NCI-H345 (cell line): Measurements from ENCODE around the gene NDUFS8.
"Not testable (repeated sequence)": the region's sequence is repeated elsewhere in the genome, so short reads cannot be mapped to it uniquely, and the experiment has no call there.

Source experiments
- DNase-seq: peaks from one replicate; lab custom pipeline; 2025; lab: John Stamatoyannopoulos, UW

The NDUFS8 gene

DNA sequence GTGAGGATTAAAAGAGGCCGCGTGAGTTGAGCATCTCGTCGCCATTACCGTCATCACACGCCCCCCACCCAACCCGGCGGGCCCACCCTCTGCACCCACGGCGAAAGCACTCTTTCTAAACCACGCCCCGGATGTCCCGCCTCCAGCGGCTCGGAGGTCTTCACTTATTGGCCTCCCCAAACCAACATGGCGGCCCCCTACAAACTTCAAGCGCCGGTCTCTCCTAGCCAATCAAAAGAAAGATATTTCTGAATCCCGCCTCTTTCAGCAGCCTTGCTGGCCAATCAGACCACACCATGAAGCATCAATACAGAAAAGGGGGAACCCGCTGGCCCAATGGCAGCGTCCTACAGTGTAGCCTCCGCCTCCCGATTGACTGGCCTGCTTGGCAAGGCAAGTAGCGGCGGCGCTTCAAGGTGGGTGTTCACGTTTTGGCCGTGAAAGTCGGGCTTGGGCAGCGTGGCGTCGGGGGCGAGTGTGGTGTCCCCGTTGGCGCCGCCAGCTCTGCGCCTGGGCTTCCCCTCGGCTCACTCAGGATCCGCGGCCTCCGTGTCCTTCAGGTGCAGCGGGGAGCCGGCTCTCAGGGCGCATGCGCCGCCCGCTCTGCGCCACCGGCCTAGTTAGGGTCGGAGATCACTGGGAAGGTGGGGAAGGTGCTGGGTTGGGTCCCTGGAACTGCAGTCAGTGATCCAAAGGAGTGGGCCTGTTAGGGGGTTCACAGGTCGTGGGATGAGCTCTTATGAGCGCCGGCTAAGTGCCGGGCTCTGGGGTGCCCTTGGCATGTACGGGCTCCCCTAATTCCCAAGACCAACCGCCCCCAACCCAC lies at the start of gene NDUFS8:
Gene NDUFS8 (plus strand): TSS at position 364 of the 826 bp plus-strand sequence. CDS start 1,471 bp downstream, outside the sequence.
- DNase-seq, result peak; percentile 99

DNA sequence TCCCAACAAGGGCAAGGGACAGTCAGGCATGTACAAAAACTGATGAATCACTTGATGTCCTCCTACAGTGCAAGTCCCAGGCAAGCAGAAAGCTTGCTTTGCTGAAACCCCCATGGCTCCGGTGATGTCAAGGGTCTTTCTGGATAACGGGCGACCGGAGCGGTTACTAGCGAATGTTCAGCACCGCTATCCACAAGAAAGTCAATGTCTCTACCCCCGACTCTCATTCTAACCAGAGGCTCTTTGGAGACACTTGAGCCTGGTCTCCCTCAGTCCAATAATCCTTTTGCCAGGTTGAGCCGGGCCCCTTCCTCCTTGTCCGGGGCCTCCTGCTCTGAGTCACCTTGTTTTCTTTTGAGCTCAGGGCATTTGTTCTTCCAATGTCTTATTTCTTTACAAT lies 49.3 kb upstream of the NDUFS8 start:
- not testable (repeated sequence) for DNase-seq

DNA sequence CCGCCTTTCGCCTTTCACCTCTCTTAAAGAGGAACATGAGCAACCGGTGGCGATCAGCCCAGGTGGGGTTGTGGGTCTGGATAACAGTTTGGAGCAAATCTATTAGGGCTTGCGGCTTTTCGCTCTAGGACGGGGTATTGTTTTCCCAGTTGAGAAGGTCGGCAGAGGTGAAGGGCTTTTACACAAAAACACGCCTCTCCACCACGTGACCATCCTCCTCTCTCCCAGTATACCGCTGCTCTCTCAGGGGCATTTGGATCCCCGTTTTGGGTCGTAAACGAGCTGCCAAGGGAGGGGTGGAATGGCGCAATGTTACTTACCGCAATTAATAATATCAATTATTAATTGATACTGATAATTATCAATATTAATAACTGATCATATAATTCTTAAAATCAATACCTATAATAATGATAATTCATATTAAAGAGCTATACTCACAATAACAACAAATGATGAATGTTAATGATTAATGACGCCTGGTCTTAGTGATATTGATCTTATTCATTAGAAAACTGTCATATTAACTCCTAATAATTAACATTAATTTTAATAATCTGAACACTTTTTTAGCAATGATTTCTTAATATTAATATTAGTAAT lies 48.1 kb upstream of the NDUFS8 start:
- DNase-seq, result not testable (repeated sequence)

DNA sequence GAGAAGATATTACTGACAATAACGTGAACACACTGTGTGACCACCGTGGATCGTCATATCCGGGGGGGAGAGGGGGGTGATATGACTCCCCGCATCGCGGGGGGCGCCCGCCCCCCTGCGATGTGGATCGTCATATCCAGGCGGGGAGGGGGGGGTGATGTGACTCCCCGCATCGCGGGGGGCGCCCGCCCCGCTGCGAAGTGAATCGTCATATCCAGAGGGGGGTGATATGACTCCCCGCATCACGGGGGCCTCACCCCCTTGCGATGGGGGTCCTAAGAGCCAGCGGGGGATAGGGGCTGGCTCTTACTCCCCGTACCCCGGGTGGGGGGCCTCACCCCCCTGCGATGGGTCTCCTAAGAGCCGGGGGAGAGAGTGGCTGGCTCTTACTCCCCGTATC lies 46.5 kb upstream of the NDUFS8 start:
- peak; percentile 3 for DNase-seq

GRCh38 chr11:67985302-67985701 lies 45.2 kb upstream of the NDUFS8 start:
- DNase-seq, result not testable (repeated sequence)

GRCh38 chr11:67990546-67991346 lies 39.7 kb upstream of the NDUFS8 start:
- DNase-seq, result not testable (repeated sequence)

DNA sequence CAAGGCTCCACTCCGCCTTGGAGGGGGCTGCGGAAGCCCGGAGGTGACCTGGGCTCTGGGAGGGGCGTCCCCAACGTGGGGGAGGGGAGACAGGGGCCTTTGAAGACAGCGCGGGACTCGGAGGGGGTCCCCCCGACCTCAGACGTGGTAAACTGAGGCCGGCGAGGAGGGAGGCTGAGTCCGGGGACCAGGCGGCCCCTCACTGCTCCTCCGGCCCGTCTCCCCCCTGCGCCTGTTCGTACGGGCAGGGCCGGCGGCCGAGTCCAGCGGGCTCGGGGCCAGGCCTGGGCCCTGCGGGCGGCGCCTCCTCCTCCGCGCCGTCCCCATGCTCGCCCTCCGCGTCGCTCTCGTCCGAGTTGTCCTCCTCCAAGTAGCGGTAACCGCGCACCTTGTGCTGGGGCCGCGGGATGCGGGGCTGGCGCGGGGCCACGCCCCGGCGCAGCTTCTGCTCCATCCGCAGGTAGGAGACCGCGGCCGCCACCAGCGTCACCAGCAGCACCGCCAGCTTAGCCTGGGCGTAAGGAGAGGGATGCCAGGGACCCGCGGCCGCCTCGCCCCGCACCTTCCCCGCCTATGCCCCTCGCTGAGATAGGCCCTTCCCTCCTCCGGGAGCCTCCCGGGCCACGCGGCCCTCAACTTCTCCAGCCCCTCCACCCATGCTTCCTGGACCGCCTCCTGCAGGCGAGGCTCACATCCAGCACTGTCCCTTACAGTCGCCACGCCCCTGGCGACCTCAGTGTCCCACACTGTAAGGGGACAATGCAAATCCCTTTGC lies 38.9 kb upstream of the NDUFS8 start:
- DNase-seq, result not testable (repeated sequence)

- DNase-seq, result peak; percentile 18
These were observed 36.7 kb upstream of the NDUFS8 start for GRCh38 chr11:67993821-67994220.

DNA sequence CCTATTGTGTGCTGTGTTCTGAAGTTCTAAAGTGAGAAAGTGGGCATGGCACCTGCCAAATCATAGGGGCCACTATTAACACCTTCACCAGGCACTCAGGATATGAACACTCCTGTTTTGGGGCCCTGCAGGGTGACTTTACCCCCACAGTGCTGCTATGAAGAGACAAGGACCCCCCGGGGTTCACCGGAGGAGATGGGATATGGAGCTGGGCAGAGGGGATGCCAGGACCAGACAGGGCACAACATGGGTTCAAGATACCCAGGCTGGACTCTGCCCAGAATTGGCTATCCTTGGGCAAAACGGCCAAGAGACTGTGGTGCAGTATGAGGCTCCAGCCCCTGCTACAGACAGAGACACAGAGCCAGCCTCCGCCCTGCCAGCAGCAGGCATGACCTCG lies 36.1 kb upstream of the NDUFS8 start:
- DNase-seq, result not testable (repeated sequence)

DNA sequence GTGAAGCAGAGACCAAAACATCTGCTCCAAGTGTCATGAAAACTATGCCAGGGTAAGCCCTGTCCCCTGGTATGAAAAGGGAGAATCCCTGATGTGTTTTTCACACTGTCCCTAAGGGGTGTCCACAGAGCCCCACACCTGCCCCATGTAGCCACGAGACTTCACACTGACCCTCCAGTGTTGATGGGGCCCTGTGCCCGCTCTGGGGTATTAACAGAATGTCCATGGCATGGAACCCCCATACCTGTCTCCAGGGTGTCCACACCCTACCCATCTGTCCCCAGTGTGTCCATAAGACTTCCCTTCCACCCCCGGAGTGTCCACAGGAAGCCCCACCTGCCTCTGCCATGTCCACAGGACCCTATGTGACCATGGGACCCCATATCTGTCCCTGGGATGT lies 35.4 kb upstream of the NDUFS8 start:
- DNase-seq, result not testable (repeated sequence)

- DNase-seq, result not testable (repeated sequence)
These were observed 34.9 kb upstream of the NDUFS8 start for GRCh38 chr11:67995579-67995978.

DNA sequence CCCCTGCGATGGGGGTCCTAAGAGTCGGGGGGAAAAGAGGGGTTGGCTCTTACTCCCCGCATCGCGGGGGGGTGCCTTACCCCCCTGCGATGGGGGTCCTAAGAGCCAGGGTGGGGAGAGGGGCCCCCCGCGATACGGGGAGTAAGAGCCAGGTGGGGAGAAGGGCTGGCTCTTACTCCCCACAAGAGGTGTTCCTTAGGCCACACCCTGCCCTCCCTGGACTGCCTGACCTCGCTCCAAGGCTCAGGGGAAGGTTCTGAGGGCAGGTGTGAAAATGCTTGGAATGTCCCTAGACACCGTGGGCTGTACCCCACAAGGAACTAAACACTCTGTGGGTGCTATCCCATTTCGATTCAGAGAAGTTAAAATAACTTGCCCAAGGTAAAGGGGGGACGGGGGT lies 34.4 kb upstream of the NDUFS8 start:
- DNase-seq, result no peak

GRCh38 chr11:67996622-67997474 lies 33.6 kb upstream of the NDUFS8 start:
- DNase-seq, result no peak

DNA sequence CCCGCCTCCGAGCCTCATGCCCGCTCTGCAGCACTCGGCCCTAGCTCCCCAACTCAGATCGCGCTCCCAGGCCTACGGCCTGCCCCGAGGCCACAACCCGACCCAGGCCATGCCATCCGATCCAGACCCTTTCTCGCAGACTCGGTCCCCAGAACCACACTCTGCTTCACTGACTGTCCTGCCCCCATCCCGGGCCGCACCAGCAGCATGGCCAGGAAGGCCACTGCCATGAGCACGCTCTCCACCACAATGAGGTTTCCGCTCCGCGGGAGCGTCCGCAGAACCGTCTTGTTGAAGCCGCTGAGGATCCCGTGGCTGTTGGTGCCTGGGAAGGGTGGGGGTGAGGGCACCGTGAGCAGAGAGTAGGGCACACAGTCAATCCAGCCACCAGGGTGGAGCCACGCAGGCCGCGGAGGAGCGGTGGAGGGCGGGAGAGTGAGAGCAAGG lies 33.0 kb upstream of the NDUFS8 start:
- no peak for DNase-seq

- DNase-seq, result no peak
These were observed 32.1 kb upstream of the NDUFS8 start for GRCh38 chr11:67998150-67999045.

- DNase-seq, result no peak
These were observed 31.3 kb upstream of the NDUFS8 start for GRCh38 chr11:67999201-67999629.

GRCh38 chr11:67999704-68000103 lies 30.8 kb upstream of the NDUFS8 start:
- no peak for DNase-seq

DNA sequence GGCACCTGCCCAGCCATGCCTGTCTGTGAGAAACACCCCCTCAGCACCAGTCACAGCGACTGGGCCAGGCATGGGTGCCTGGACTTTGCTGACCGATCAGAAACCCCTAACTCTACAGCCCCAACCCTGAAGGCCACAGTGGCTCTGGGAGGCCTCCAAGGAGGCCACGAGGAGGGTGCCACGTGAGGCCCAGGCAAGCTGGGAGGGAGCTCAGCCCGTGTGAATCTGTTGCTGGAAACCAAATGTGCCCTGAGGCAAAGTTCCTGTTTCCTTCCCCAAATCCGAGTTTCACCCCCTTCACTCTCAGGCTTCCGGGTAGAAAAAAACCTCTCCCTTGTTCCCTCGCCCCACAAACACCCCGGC lies 27.9 kb upstream of the NDUFS8 start:
- DNase-seq, result no peak

DNA sequence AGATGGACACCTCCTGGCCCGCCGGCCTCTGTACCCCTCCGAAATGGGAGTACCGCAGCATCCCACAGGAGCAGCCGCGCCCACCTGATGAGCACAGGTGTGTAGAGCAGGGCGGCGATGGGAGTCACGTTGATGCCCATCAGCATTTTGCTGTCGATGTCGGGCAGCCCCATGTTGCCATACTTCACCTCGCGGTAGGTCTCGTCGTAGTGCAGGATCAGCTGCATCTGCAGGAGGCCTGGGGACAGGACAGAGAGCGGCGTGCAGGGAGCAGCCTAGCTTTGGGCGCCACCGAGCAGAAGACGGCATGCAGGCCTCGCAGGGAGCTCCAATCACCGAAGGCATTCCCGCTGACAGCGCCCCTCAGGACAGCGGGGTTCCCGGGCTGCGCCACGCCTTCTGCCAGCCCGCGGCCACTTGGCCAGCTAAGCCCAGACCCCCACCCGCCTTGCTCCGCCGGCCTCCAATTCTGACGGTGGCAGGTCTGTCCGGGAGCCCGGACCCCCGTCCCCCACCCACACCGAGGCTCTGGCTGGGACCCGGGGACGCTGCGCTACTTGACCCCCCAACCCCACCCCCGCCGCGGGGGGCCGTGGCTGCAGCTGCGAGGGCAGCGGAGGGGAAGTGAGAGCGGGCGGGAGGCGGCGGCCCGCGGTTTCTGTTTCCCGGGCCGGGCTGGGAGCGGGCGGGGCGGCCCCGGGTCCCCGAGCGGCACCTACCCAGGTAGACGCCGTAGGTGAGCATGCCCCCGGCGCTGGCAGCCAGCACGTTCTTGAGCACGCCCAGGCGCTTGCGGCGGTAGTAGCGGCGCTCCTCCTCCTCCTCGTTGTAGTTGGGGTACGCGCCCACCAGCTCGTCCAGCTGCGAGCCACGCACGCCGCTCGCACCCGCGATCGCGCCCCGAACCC lies 27.3 kb upstream of the NDUFS8 start:
- DNase-seq, result peak; percentile 45
